GM10248 (cell line): ENCODE data around the gene DVL1.

Experiments
- CTCF ChIA-PET: fragments of 300-600 bp; sonication (Branson Sonifier 250); formaldehyde crosslinking; extraction: SDS; loops from one replicate; lab custom pipeline; 2021; ENCODE audit warnings: antibody characterized with exemption; lab: Yijun Ruan, JAX
- POLR2A ChIA-PET: fragments of 350-650 bp; sonication (Branson Sonifier 250); formaldehyde crosslinking; extraction: SDS; loops from one replicate; lab custom pipeline; 2020; ENCODE audit warnings: antibody characterized with exemption; lab: Yijun Ruan, JAX
- DNase-seq: peaks from one replicate; pipeline ENCODE4 v3.0.0; 2012; ENCODE audit errors: extremely low spot score
- CTCF ChIP-seq: IDR thresholded peaks from 2 replicates; pipeline ENCODE4 v1.5.1; 2012; ENCODE audit warnings: mild to moderate bottlenecking, low read depth; ENCODE audit errors: extremely low read depth, missing control alignments, control extremely low read depth

Gene DVL1

GRCh38 chr1:1360506-1361169 is 11.4 kb upstream of the DVL1 start:
- ChIA-PET CTCF (no interaction called here), POLR2A (no interaction called here)
- DNase-seq, result no peak
- TF ChIP-seq CTCF, result no peak

GRCh38 chr1:1359664-1360468 is 10.6 kb upstream of the DVL1 start:
- no peak for TF ChIP-seq CTCF
- CTCF ChIA-PET, result interaction anchor here (1.0 kb wide), 1 partner anchor 12 kb away, joined by 4 read pairs; no protein-coding TSS in a partner anchor
- DNase-seq, result no peak
- POLR2A ChIA-PET, result no interaction called here

- no peak for TF ChIP-seq CTCF
- no peak for DNase-seq
- ChIA-PET CTCF (interaction anchor here (1.0 kb wide), 1 partner anchor 12 kb away, joined by 4 read pairs; no protein-coding TSS in a partner anchor), POLR2A (no interaction called here)
Measured at GRCh38 chr1:1359308-1359663, 10.1 kb upstream of the DVL1 start.

- no peak for DNase-seq
- no peak for TF ChIP-seq CTCF
- CTCF ChIA-PET, result interaction anchor here (0.6 to 1.7 kb wide), 3 partner anchors 13 to 146 kb away, joined by 3 to 5 read pairs (median 4); no protein-coding TSS in a partner anchor
- POLR2A ChIA-PET, result no interaction called here
Measured at GRCh38 chr1:1358433-1359271, 9.4 kb upstream of the DVL1 start, which contains the start of gene MXRA8. Gene MXRA8 (minus strand): TSS chr1:1358555. CDS start chr1:1358504, 51 bp downstream.

GRCh38 chr1:1357871-1358432 is 8.7 kb upstream of the DVL1 start:
- no peak for DNase-seq
- ChIA-PET POLR2A (no interaction called here), CTCF (interaction anchor here (0.6 to 1.7 kb wide), 2 partner anchors 14 to 147 kb away, joined by 3 to 5 read pairs; no protein-coding TSS in a partner anchor)
- TF ChIP-seq CTCF, result no peak
